Activated T-helper 1 cell treated with anti-CD3 and anti-CD28 coated beads, Interleukin-2, amount 50 U/mL, for 16 hours (primary cell): ENCODE results near the gene LRRC15.

ENCODE experiments used
- DNase-seq, 2 donors: peaks; one replicate each; pipeline ENCODE4 v3.0.0-alpha.2; 2020; ENCODE audit warnings: low read depth in 1 of 2, low spot score in 1 of 2

LRRC15 gene

GRCh38 chr3:194336601-194337355 is 32.8 kb downstream of the LRRC15 start:
- DNase-seq, result no peak

- DNase-seq, result no peak
Observed at GRCh38 chr3:194333981-194334320, 35.6 kb downstream of the LRRC15 start.

DNA sequence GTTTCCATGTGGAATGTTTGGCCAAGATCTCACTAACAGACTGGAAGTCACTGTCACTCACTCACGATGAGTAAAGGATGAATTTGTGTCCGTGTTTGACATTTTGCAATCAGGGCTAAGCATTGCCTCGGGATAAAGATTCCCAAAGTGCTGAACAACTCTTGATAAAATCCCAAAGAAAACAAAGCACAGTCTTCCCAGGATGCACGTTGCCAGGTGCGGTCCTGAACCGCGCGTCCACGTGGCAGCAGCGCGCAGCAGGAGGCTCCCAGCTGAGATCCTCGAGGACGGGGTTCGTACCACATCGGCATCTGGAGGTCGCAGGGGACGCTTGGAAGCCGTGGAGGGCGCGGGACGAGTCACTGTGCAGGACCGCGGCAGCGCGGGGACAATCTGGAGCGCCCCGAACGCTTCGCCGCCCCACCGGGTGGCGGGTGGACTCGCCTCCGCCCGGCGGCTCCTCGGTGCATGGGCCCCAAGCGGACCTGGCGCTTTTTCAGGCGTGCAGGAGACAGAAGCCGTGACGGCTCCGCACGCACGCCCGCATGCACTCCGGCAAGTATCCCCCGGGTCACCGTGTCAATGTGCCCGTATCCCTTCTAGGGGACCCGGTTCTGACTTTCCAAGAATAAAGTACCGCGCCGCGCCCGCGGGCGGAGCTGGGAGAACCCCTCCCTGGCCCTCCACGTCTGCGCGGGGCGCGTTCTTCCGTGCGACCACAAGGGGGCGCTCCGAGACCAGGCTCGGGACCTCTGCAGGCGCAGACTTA is 36.1 kb downstream of the LRRC15 start:
- DNase-seq, result peak; percentile 83 to 89

GRCh38 chr3:194332858-194333211 is 36.7 kb downstream of the LRRC15 start:
- no peak for DNase-seq

GRCh38 chr3:194330579-194330978 is 39.0 kb downstream of the LRRC15 start:
- DNase-seq, result no peak

- DNase-seq, result no peak
Observed at GRCh38 chr3:194330160-194330559, 39.4 kb downstream of the LRRC15 start.

GRCh38 chr3:194329583-194329965 is 40.0 kb downstream of the LRRC15 start:
- DNase-seq, result no peak

GRCh38 chr3:194328942-194329582 is 40.5 kb downstream of the LRRC15 start:
- DNase-seq, result no peak

GRCh38 chr3:194328053-194328657 is 41.4 kb downstream of the LRRC15 start:
- no peak for DNase-seq

GRCh38 chr3:194327218-194328052 is 42.1 kb downstream of the LRRC15 start:
- DNase-seq, result no peak

DNA sequence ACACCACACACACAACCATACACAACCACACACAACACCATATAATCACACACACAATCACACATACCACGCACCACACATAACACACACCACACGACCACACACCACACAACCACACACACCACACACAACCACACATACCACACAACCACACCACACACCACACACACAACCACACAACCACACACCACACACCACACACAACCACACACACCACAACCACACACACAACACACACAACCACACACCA is 42.6 kb downstream of the LRRC15 start:
- DNase-seq, result no peak

GRCh38 chr3:194326192-194326967 is 43.2 kb downstream of the LRRC15 start:
- DNase-seq, result no peak

- DNase-seq, result no peak
Observed at GRCh38 chr3:194325424-194326153, 44.0 kb downstream of the LRRC15 start.

DNA sequence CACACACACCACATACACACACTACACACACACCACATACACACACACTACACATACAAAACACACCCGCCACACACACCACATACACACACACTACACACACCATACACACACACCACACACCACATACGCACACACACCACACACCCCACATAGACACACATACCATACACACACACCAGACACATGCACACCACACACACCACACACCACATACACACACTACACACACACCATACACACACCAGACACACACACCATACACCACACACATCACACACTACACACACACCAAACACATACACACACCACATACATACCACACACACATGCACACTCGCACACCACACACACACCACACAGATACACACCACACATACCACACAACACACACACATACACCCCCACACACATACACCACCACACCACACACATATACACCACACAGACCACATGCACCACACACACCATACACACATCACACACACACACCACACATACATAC is 44.7 kb downstream of the LRRC15 start:
- DNase-seq, result no peak

DNA sequence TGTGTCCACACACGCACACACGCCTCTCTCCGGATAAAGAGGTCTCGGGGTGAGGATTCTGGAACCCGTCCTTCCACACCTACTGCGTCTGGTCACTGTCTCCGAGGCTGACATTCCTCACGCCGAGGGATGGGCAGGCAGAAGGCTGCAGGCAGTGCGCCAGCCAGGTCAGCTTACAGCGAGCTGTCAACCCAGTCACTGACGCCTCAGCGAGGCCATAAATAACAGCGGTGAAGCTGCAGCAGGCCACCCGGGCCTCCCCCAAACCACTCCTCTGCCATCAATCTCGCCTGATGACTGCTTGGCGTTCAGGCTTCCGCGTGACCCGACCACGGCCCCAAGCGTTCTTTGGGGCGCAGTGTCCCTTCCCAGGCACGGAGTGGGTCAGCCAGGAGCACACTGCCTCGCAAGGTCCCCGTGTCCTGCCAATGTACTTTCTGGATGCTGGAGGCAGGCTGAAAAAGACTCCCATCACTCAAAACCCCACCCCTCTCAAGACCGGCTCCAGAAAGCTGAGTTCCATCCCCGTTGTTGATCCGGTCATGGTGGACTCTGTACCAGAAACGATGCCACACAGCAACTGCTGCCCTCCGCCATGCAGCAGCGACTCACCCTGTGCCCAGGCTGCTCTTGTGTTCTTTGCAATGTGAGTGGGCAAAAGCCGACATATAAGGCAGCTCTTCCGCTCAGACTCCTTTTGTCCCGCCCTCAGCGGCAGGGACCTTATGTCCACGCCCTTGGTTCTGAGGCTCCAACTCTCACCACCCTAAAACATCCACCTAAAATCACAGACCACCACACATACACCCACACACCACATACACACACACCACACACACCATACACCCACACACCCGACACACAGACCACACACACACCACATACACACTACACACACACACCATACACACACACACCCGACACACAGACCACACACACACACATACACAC is 45.5 kb downstream of the LRRC15 start:
- DNase-seq, result no peak

- DNase-seq, result no peak
Observed at GRCh38 chr3:194322678-194323211, 46.8 kb downstream of the LRRC15 start.

DNA sequence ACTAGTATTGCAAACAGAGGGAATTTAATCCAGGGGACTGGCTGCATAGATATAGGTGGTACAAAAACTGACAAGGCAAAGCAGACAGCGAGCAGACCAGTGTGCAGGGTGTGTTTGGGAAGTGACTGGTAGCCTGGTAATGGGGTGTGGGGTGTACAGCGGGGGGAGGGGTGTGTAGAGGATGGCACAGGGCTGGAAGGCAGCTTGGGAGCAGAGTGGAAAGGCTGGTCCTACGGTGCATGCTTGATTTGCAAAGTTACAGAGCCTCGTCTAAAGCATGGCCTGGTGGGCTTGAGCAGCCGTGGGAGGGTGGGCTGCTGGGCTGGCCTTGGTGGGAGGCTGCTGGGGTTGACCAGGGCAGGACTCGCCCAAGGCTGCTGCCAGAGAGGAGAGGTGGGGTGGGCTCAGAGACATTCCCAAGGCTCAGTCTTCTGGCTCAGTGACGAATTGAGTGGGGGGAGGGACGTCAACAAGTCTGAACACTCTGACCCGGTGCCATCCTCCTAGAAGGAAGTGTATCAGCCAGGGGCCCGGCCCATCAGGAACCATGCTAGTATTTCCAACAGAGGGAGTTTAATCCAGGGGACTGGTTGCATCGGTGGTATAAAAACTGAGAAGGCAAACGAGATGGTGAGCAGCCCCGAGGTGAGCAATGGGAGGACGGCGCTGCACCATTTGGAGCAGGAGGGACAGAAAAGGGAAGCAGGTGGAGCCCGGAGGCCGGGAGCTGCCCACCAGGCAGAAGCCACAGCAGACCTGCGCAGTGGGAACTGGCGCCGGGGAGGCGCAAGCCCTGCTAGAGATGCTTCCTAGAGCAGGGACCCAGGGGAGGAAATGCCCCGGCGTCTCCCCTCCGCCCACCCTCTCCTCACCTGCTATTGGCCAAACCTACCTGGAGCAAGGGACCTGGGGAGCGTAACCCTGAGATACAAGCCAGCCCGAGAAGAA is 47.6 kb downstream of the LRRC15 start:
- DNase-seq, result no peak
